ENCODE data around the gene CLEC9A. TPM values are rescaled to one million over a fixed set of nuclear protein-coding genes. Genes with fewer than 3 reads are reported as not detected.

Gene CLEC9A
- polyA plus RNA-seq, 1 experiment: not detected

GRCh38 chr12:10012630-10013330 lies 17.7 kb upstream of the CLEC9A start:
- H3K4me3 ChIP-seq (ENCODE audit: low read depth, low read length): no peak overlapping the region
- CTCF ChIA-PET: interaction anchor here (0.7 to 4.7 kb wide), 6 partner anchors 9 to 201 kb away, joined by 3 to 44 read pairs (median 4); partner anchors contain the start of gene CLEC1B
- H3K36me3 ChIP-seq (ENCODE audit: control insufficient read depth, insufficient read depth, low read length): no peaks in the 10 kb centered on the region
- H3K27me3 ChIP-seq (ENCODE audit: control insufficient read depth, insufficient read depth, low read length): no peaks in the 10 kb centered on the region
- TF ChIP-seq CTCF (IDR thresholded peaks at IDR 0.05; ENCODE audit: insufficient read depth, low read depth, low read length): no peak
- no peak for DNase-seq (ENCODE audit: low read depth)
- POLR2A ChIA-PET: no interaction called here

GRCh38 chr12:10015450-10015849 lies 15.0 kb upstream of the CLEC9A start:
- Histone ChIP-seq H3K27me3 (ENCODE audit: control insufficient read depth, insufficient read depth, low read length) (no peaks in the 10 kb centered on the region), H3K4me3 (ENCODE audit: low read depth, low read length) (no peak overlapping the region), H3K36me3 (ENCODE audit: control insufficient read depth, insufficient read depth, low read length) (no peaks in the 10 kb centered on the region)
- POLR2A ChIA-PET: no interaction called here
- TF ChIP-seq CTCF (IDR thresholded peaks at IDR 0.05; ENCODE audit: insufficient read depth, low read depth, low read length): no peak
- no peak for DNase-seq (ENCODE audit: low read depth)
- CTCF ChIA-PET: no interaction called here

- Histone ChIP-seq H3K4me3 (ENCODE audit: low read depth, low read length) (no peak overlapping the region), H3K36me3 (ENCODE audit: control insufficient read depth, insufficient read depth, low read length) (no peaks in the 10 kb centered on the region), H3K27me3 (ENCODE audit: control insufficient read depth, insufficient read depth, low read length) (no peaks in the 10 kb centered on the region)
- TF ChIP-seq CTCF (IDR thresholded peaks at IDR 0.05; ENCODE audit: insufficient read depth, low read depth, low read length): no peak
- ChIA-PET POLR2A (no interaction called here), CTCF (interaction anchor here (0.6 kb wide), 2 partner anchors 81 to 195 kb away, joined by 3 to 9 read pairs; no protein-coding TSS in a partner anchor)
- no peak for DNase-seq (ENCODE audit: low read depth)
These were observed 13.6 kb upstream of the CLEC9A start for GRCh38 chr12:10016881-10017280.

- H3K27me3 ChIP-seq (ENCODE audit: control insufficient read depth, insufficient read depth, low read length): no peaks in the 10 kb centered on the region
- POLR2A ChIA-PET: no interaction called here
- H3K4me3 ChIP-seq (ENCODE audit: low read depth, low read length): no peak overlapping the region
- no peak for DNase-seq (ENCODE audit: low read depth)
- CTCF ChIA-PET: interaction anchor here (2.8 kb wide), 1 partner anchor 9 kb away, joined by 9 read pairs; the partner anchor contains the start of gene CLEC12B
- no peaks in the 10 kb centered on the region for H3K36me3 ChIP-seq (ENCODE audit: control insufficient read depth, insufficient read depth, low read length)
- TF ChIP-seq CTCF (IDR thresholded peaks at IDR 0.05; ENCODE audit: insufficient read depth, low read depth, low read length): no peak
These were observed 12.1 kb upstream of the CLEC9A start for GRCh38 chr12:10018386-10018785.

GRCh38 chr12:10021342-10021741 lies 9.1 kb upstream of the CLEC9A start:
- POLR2A ChIA-PET: no interaction called here
- DNase-seq (ENCODE audit: low read depth): no peak
- CTCF ChIA-PET: interaction anchor here (0.9 to 1.5 kb wide), 3 partner anchors 9 to 119 kb away, joined by 3 to 6 read pairs (median 3); partner anchors contain the start of gene CLEC12B

More at GRCh38 chr12:10021342-10021741, 9.1 kb upstream of the CLEC9A start:
- no peak overlapping the region for H3K4me3 ChIP-seq (ENCODE audit: low read depth, low read length)
- H3K36me3 ChIP-seq (ENCODE audit: control insufficient read depth, insufficient read depth, low read length): no peaks in the 10 kb centered on the region
- no peaks in the 10 kb centered on the region for H3K27me3 ChIP-seq (ENCODE audit: control insufficient read depth, insufficient read depth, low read length)
- no peak for TF ChIP-seq CTCF (IDR thresholded peaks at IDR 0.05; ENCODE audit: insufficient read depth, low read depth, low read length)

Data from BJ (cell line).